Trophoblast cell (in vitro differentiated cells and primary cell): ENCODE measurements around the gene TEX29.

Experiments
- DNase-seq, 2 donors: peaks; one replicate each; pipeline ENCODE4 v3.0.0-alpha.2; 2016
- H2AFZ ChIP-seq: 2 replicates; pipeline ENCODE4 v1.6.1; 2013; ENCODE audit warnings: low read length, moderate library complexity, mild to moderate bottlenecking; ENCODE audit not compliant: insufficient read depth, poor library complexity
- H2AK5ac ChIP-seq: 2 replicates; pipeline ENCODE4 v1.6.1; 2013; ENCODE audit warnings: mild to moderate bottlenecking, low read length
- H2BK120ac ChIP-seq: 2 replicates; pipeline ENCODE4 v1.6.1; 2013; ENCODE audit warnings: low read length, mild to moderate bottlenecking, moderate library complexity; ENCODE audit not compliant: insufficient read depth, poor library complexity
- H2BK12ac ChIP-seq: 2 replicates; pipeline ENCODE4 v1.6.1; 2013; ENCODE audit warnings: mild to moderate bottlenecking, low read length, moderate library complexity
- H2BK5ac ChIP-seq: 2 replicates; pipeline ENCODE4 v1.6.1; 2013; ENCODE audit warnings: low read length, low read depth, moderate library complexity, mild to moderate bottlenecking; ENCODE audit not compliant: poor library complexity
- H3K14ac ChIP-seq: 2 replicates; pipeline ENCODE4 v1.6.1; 2013; ENCODE audit warnings: mild to moderate bottlenecking, low read length
- H3K18ac ChIP-seq: 2 replicates; pipeline ENCODE4 v1.6.1; 2013; ENCODE audit warnings: mild to moderate bottlenecking, low read length
- H3K23ac ChIP-seq: 2 replicates; pipeline ENCODE4 v1.6.1; 2013; ENCODE audit warnings: low read length
- H3K27ac ChIP-seq: 2 replicates; pipeline ENCODE4 v1.5.1; 2013; ENCODE audit warnings: low read depth, mild to moderate bottlenecking, inconsistent platforms, low read length, moderate library complexity
- H3K27me3 ChIP-seq: 2 replicates; pipeline ENCODE4 v1.6.1; 2013; ENCODE audit warnings: inconsistent platforms, mild to moderate bottlenecking, low read length, moderate library complexity; ENCODE audit not compliant: insufficient read depth
- H3K36me3 ChIP-seq, 2 experiments: 1 replicate in 1 of 2; 2 replicates in 1 of 2; pipeline ENCODE4 v1.6.1; 2013; ENCODE audit warnings: low read length in 2 of 2, mild to moderate bottlenecking in 2 of 2, moderate library complexity in 1 of 2; ENCODE audit not compliant: insufficient read depth in 2 of 2, control insufficient read depth in 1 of 2
- H3K4ac ChIP-seq: 2 replicates; pipeline ENCODE4 v1.6.1; 2013; ENCODE audit warnings: low read depth, mild to moderate bottlenecking, low read length, moderate library complexity
- H3K4me1 ChIP-seq, 2 experiments: 1 replicate in 1 of 2; 2 replicates in 1 of 2; pipeline ENCODE4 v1.6.1; 2013; ENCODE audit warnings: low read length in 2 of 2, mild to moderate bottlenecking in 2 of 2, moderate library complexity in 1 of 2; ENCODE audit not compliant: insufficient read depth in 2 of 2, control insufficient read depth in 1 of 2
- H3K4me2 ChIP-seq: 2 replicates; pipeline ENCODE4 v1.6.1; 2013; ENCODE audit warnings: inconsistent platforms, mild to moderate bottlenecking, low read length, moderate library complexity
- H3K4me3 ChIP-seq: 2 replicates; pipeline ENCODE4 v1.5.1; 2013; ENCODE audit warnings: mild to moderate bottlenecking, low read depth, low read length, inconsistent platforms
- H3K79me1 ChIP-seq: one replicate; pipeline ENCODE4 v1.6.1; 2013; ENCODE audit warnings: low read length
- H3K79me2 ChIP-seq: 2 replicates; pipeline ENCODE4 v1.6.1; 2013; ENCODE audit warnings: low read length, mild to moderate bottlenecking; ENCODE audit not compliant: control insufficient read depth, insufficient read depth, poor library complexity
- H3K9ac ChIP-seq: 2 replicates; pipeline ENCODE4 v1.6.1; 2013; ENCODE audit warnings: mild to moderate bottlenecking, low read length
- H3K9me3 ChIP-seq: 2 replicates; pipeline ENCODE4 v1.6.1; 2013; ENCODE audit warnings: low read depth, mild to moderate bottlenecking, control low read depth, inconsistent platforms, low read length; ENCODE audit not compliant: insufficient read depth
- H4K12ac ChIP-seq: 2 replicates; pipeline ENCODE4 v1.6.1; 2013; ENCODE audit warnings: low read depth, mild to moderate bottlenecking, low read length, moderate library complexity
- H4K8ac ChIP-seq: 2 replicates; pipeline ENCODE4 v1.6.1; 2013; ENCODE audit warnings: low read depth, mild to moderate bottlenecking, low read length, moderate library complexity
- H4K91ac ChIP-seq: one replicate; pipeline ENCODE4 v1.6.1; 2013; ENCODE audit warnings: low read depth, mild to moderate bottlenecking, low read length, moderate library complexity
- WGBS: extraction: QIAGEN DNeasy Blood & Tissue Kit; methylation state at CpG from one replicate; pipeline ENCODE4 v1.1.7; 2013; ENCODE audit warnings: missing lambda C conversion rate; ENCODE audit not compliant: insufficient read length, insufficient coverage; ENCODE audit errors: extremely low coverage; 5-methylcytosine and 5-hydroxymethylcytosine counted together

TEX29 gene

GRCh38 chr13:111339366-111340143 is 19.1 kb downstream of the TEX29 start:
- H3K79me2 ChIP-seq: no peaks in the 10 kb centered on the region
- no peak overlapping the region for H3K23ac ChIP-seq
- H3K4me3 ChIP-seq: no peak overlapping the region
- no peak overlapping the region for H4K91ac ChIP-seq
- H3K79me1 ChIP-seq: no peaks in the 10 kb centered on the region
- no peak overlapping the region for H4K12ac ChIP-seq
- no peak overlapping the region for H2AK5ac ChIP-seq
- H4K8ac ChIP-seq: no peak overlapping the region
- no peaks in the 10 kb centered on the region for H3K4me1 ChIP-seq
- H2BK12ac ChIP-seq: no peak overlapping the region
- H3K18ac ChIP-seq: no peak overlapping the region
- no peak overlapping the region for H2BK5ac ChIP-seq
- no peak overlapping the region for H3K27ac ChIP-seq
- no peak overlapping the region for H3K4me2 ChIP-seq
- no peaks in the 10 kb centered on the region for H3K27me3 ChIP-seq
- WGBS: no CpG with 5 or more reads among the region's 29 CpGs
- H3K14ac ChIP-seq: no peak overlapping the region
- no peak overlapping the region for H3K4ac ChIP-seq
- no peaks in the 10 kb centered on the region for H3K9me3 ChIP-seq
- H3K36me3 ChIP-seq: no peaks in the 10 kb centered on the region
- no peak for DNase-seq
- no peak overlapping the region for H2BK120ac ChIP-seq
- no peak overlapping the region for H3K9ac ChIP-seq
- no peak overlapping the region for H2AFZ ChIP-seq

DNA sequence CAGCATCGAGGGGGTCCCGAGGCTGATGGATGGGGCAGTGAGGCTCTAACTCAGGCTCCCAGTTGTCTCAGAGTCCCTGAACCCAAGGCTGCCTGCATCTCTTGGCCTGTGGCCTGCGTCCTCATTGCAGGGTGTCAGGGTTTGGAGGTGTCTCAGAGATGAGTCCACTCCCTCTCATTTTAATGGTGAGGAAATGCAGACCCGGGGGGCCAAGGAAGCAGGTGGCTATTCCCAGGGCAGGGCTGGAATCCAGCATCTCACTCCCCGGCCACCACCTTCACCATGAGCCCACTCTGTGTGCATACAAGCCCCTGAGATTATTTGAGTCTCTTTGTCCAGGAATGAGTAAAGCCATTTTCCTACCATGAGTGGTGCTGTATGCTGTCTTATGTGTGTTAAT is 21.4 kb downstream of the TEX29 start:
- Histone ChIP-seq H3K27me3 (no peaks in the 10 kb centered on the region), H2AFZ (no peak overlapping the region), H3K4me1 (peaks cover 0 to 2% of the 10 kb centered on the region in 2 experiments), H4K8ac (no peak overlapping the region), H3K36me3 (no peaks in the 10 kb centered on the region), H3K18ac (no peak overlapping the region), H2BK120ac (no peak overlapping the region), H2BK5ac (no peak overlapping the region), H2AK5ac (no peak overlapping the region), H4K91ac (no peak overlapping the region), H3K9ac (no peak overlapping the region), H3K14ac (no peak overlapping the region), H2BK12ac (no peak overlapping the region), H3K79me1 (no peaks in the 10 kb centered on the region), H3K79me2 (no peaks in the 10 kb centered on the region), H3K4me3 (no peak overlapping the region), H3K4ac (no peak overlapping the region), H3K9me3 (no peaks in the 10 kb centered on the region), H4K12ac (no peak overlapping the region), H3K23ac (no peak overlapping the region), H3K27ac (no peak overlapping the region), H3K4me2 (no peak overlapping the region)
- WGBS: no CpG with 5 or more reads among the region's 5 CpGs
- DNase-seq: no peak

- H3K9me3 ChIP-seq: peaks cover 2% of the 10 kb centered on the region
- H3K79me1 ChIP-seq: no peaks in the 10 kb centered on the region
- no peak overlapping the region for H3K4ac ChIP-seq
- no peak overlapping the region for H2AK5ac ChIP-seq
- H3K27me3 ChIP-seq: no peaks in the 10 kb centered on the region
- H2BK5ac ChIP-seq: no peak overlapping the region
- no peak overlapping the region for H2BK12ac ChIP-seq
- peaks cover 0 to 2% of the 10 kb centered on the region in 2 experiments for H3K4me1 ChIP-seq
- no peak overlapping the region for H3K23ac ChIP-seq
- H3K79me2 ChIP-seq: no peaks in the 10 kb centered on the region
- no peak overlapping the region for H2AFZ ChIP-seq
- no peak overlapping the region for H3K4me2 ChIP-seq
- H2BK120ac ChIP-seq: no peak overlapping the region
- H4K8ac ChIP-seq: no peak overlapping the region
- no peak overlapping the region for H3K18ac ChIP-seq
- no peak for DNase-seq
- no peak overlapping the region for H4K12ac ChIP-seq
- H3K36me3 ChIP-seq: no peaks in the 10 kb centered on the region
- H3K9ac ChIP-seq: no peak overlapping the region
- no peak overlapping the region for H3K14ac ChIP-seq
- WGBS: no CpG with 5 or more reads among the region's 9 CpGs
- no peak overlapping the region for H3K27ac ChIP-seq
- no peak overlapping the region for H4K91ac ChIP-seq
- no peak overlapping the region for H3K4me3 ChIP-seq
These were observed 22.3 kb downstream of the TEX29 start for GRCh38 chr13:111342721-111343120.

GRCh38 chr13:111343186-111343805 is 22.9 kb downstream of the TEX29 start:
- no peaks in the 10 kb centered on the region for H3K27me3 ChIP-seq
- no peak overlapping the region for H3K27ac ChIP-seq
- no peak overlapping the region for H4K8ac ChIP-seq
- H3K23ac ChIP-seq: no peak overlapping the region
- H3K9me3 ChIP-seq: peaks cover 2% of the 10 kb centered on the region
- no peak for DNase-seq
- H3K4ac ChIP-seq: no peak overlapping the region
- peaks cover 0 to 2% of the 10 kb centered on the region in 2 experiments for H3K4me1 ChIP-seq
- H4K91ac ChIP-seq: no peak overlapping the region
- H2BK12ac ChIP-seq: no peak overlapping the region
- H3K36me3 ChIP-seq: no peaks in the 10 kb centered on the region
- H3K18ac ChIP-seq: no peak overlapping the region
- no peak overlapping the region for H2BK120ac ChIP-seq
- no peak overlapping the region for H3K4me3 ChIP-seq
- no peaks in the 10 kb centered on the region for H3K79me2 ChIP-seq
- no peak overlapping the region for H2BK5ac ChIP-seq
- H3K14ac ChIP-seq: no peak overlapping the region
- no peak overlapping the region for H2AK5ac ChIP-seq
- H3K4me2 ChIP-seq: no peak overlapping the region
- no peak overlapping the region for H3K9ac ChIP-seq
- WGBS: no CpG with 5 or more reads among the region's 11 CpGs
- no peak overlapping the region for H4K12ac ChIP-seq
- no peaks in the 10 kb centered on the region for H3K79me1 ChIP-seq
- H2AFZ ChIP-seq: no peak overlapping the region
